DOHH2 (cell line): ENCODE data around the gene RHOG.

Experiments
- H3F3A ChIP-seq: fragments of 200-600 bp; sonication (generic), shearing (Covaris generic); 2 replicates; pipeline ENCODE4 v1.6.0; 2016; ENCODE audit warnings: antibody characterized with exemption, mild to moderate bottlenecking; ENCODE audit not compliant: control insufficient read depth, insufficient read depth
- H3K27ac ChIP-seq: fragments of 200-600 bp; sonication (generic); 2 replicates; pipeline ENCODE4 v1.5.1; 2014; ENCODE audit warnings: low read depth, mild to moderate bottlenecking, low read length, moderate library complexity
- H3K27me3 ChIP-seq: fragments of 200-600 bp; sonication (generic); 2 replicates; pipeline ENCODE4 v1.6.1; 2014; ENCODE audit warnings: mild to moderate bottlenecking, low read length, mixed read lengths; ENCODE audit not compliant: control insufficient read depth
- H3K36me3 ChIP-seq: fragments of 200-600 bp; sonication (generic); 2 replicates; pipeline ENCODE4 v1.6.1; 2014; ENCODE audit warnings: mild to moderate bottlenecking, low read length, moderate library complexity, mixed read lengths; ENCODE audit not compliant: control insufficient read depth
- H3K4me1 ChIP-seq: fragments of 200-600 bp; sonication (generic); 2 replicates; pipeline ENCODE4 v1.6.1; 2014; ENCODE audit warnings: mild to moderate bottlenecking, low read length, mixed read lengths; ENCODE audit not compliant: control insufficient read depth
- H3K4me2 ChIP-seq: fragments of 200-600 bp; sonication (generic); 2 replicates; pipeline ENCODE4 v1.6.0; 2014; ENCODE audit warnings: mild to moderate bottlenecking, low read length, moderate library complexity
- H3K4me3 ChIP-seq: fragments of 200-600 bp; sonication (generic); 2 replicates; pipeline ENCODE4 v1.5.1; 2014; ENCODE audit warnings: mild to moderate bottlenecking, low read length, mixed read lengths
- H3K79me2 ChIP-seq: fragments of 200-600 bp; sonication (generic); 2 replicates; pipeline ENCODE4 v1.6.1; 2014; ENCODE audit warnings: mild to moderate bottlenecking, low read length, mixed read lengths; ENCODE audit not compliant: control insufficient read depth
- H3K9me2 ChIP-seq: fragments of 200-600 bp; sonication (generic); replicated peaks from 2 replicates; pipeline ENCODE4 v1.6.1; 2014; ENCODE audit warnings: mild to moderate bottlenecking, low read length, mixed read lengths; ENCODE audit not compliant: control insufficient read depth
- H3K9me3 ChIP-seq: fragments of 200-600 bp; sonication (generic); 2 replicates; pipeline ENCODE4 v1.6.1; 2014; ENCODE audit warnings: antibody characterized with exemption, low read length, mixed read lengths; ENCODE audit not compliant: control insufficient read depth, insufficient read depth
- H4K20me1 ChIP-seq: fragments of 200-600 bp; sonication (generic); 2 replicates; pipeline ENCODE4 v1.6.0; 2014; ENCODE audit warnings: low read depth, mild to moderate bottlenecking, antibody characterized with exemption, low read length, moderate library complexity; ENCODE audit not compliant: control insufficient read depth, insufficient read depth
- CTCF ChIP-seq: fragments of 200-600 bp; sonication (generic); IDR thresholded peaks from one replicate; pipeline ENCODE4 v1.5.1; 2014; ENCODE audit warnings: antibody characterized with exemption, mild to moderate bottlenecking, low read depth, low read length; ENCODE audit not compliant: poor library complexity, severe bottlenecking
- EZH2phosphoT487 ChIP-seq: fragments of 200-600 bp; sonication (generic); IDR thresholded peaks from 2 replicates; pipeline ENCODE4 v1.6.1; 2017; ENCODE audit warnings: borderline replicate concordance, mild to moderate bottlenecking, antibody characterized with exemption, low read length, moderate library complexity, mixed read lengths

RHOG gene

GRCh38 chr11:3803726-3804495 is 36.8 kb downstream of the RHOG start:
- peaks cover 8% of the 10 kb centered on the region; the same call in 1 of the 2 replicates for H3F3A ChIP-seq
- H3K9me2 ChIP-seq = no peaks in the 10 kb centered on the region
- no peaks in the 10 kb centered on the region for H3K36me3 ChIP-seq
- no peaks in the 10 kb centered on the region for H4K20me1 ChIP-seq
- no peak overlapping the region for H3K4me3 ChIP-seq
- H3K79me2 ChIP-seq = peaks cover 8% of the 10 kb centered on the region
- TF ChIP-seq CTCF = no peak
- no peaks in the 10 kb centered on the region for H3K9me3 ChIP-seq
- peaks cover 9% of the 10 kb centered on the region for H3K4me1 ChIP-seq
- no peak overlapping the region for H3K27ac ChIP-seq
- H3K27me3 ChIP-seq = no peaks in the 10 kb centered on the region
- no peak overlapping the region for H3K4me2 ChIP-seq

- Histone ChIP-seq H3K4me2 (no peak overlapping the region), H4K20me1 (no peaks in the 10 kb centered on the region), H3K9me2 (no peaks in the 10 kb centered on the region), H3K36me3 (peaks cover under 1% of the 10 kb centered on the region; the same call in 1 of the 2 replicates), H3K27ac (no peak overlapping the region), H3K4me1 (peaks cover 13% of the 10 kb centered on the region), H3K9me3 (no peaks in the 10 kb centered on the region), H3K4me3 (no peak overlapping the region), H3K27me3 (no peaks in the 10 kb centered on the region), H3F3A (peaks cover 5% of the 10 kb centered on the region; the same call in 1 of the 2 replicates), H3K79me2 (peaks cover 21% of the 10 kb centered on the region)
- TF ChIP-seq CTCF = no peak
- no peak for TF ChIP-seq EZH2phosphoT487
Measured at GRCh38 chr11:3802011-3802790, 38.6 kb downstream of the RHOG start.

GRCh38 chr11:3799873-3800272 is 40.9 kb downstream of the RHOG start:
- Histone ChIP-seq H3K9me2 (no peaks in the 10 kb centered on the region), H3K4me1 (peaks cover 28% of the 10 kb centered on the region), H3K4me3 (no peak overlapping the region), H3K36me3 (peaks cover 24% of the 10 kb centered on the region), H3K9me3 (no peaks in the 10 kb centered on the region), H3K27me3 (no peaks in the 10 kb centered on the region), H3K79me2 (peaks cover 44% of the 10 kb centered on the region), H3F3A (peaks cover 5% of the 10 kb centered on the region; the same call in 1 of the 2 replicates), H4K20me1 (peaks cover 21% of the 10 kb centered on the region), H3K4me2 (no peak overlapping the region), H3K27ac (no peak overlapping the region)
- no peak for TF ChIP-seq EZH2phosphoT487
- no peak for TF ChIP-seq CTCF
